Measurements from ENCODE around the gene IL1RAP. TPM values are rescaled to one million over a fixed set of nuclear protein-coding genes. Genes with fewer than 3 reads are reported as not detected.

IL1RAP gene
- total RNA-seq, 1 donor from 2014 or later: 6.3 TPM

DNA sequence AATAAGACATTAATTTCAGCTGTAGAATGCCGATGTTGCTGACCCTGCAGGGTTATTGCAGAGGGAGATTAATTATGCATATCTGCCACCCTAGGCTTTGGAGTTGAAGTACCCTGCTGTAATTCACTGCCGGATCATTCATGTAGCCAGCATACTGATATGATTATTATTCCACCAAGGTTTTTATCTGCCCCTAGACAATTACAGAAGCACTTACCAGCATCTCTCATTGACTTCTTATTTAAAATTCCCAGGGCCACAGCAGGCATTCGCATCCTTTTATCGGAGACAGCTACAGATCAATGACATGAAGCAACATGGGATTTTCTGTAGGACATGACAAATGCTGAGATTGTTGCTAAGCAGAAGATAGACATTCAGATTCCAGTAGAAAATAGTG, 31.3 kb downstream of the IL1RAP start:
- no peak for DNase-seq

DNA sequence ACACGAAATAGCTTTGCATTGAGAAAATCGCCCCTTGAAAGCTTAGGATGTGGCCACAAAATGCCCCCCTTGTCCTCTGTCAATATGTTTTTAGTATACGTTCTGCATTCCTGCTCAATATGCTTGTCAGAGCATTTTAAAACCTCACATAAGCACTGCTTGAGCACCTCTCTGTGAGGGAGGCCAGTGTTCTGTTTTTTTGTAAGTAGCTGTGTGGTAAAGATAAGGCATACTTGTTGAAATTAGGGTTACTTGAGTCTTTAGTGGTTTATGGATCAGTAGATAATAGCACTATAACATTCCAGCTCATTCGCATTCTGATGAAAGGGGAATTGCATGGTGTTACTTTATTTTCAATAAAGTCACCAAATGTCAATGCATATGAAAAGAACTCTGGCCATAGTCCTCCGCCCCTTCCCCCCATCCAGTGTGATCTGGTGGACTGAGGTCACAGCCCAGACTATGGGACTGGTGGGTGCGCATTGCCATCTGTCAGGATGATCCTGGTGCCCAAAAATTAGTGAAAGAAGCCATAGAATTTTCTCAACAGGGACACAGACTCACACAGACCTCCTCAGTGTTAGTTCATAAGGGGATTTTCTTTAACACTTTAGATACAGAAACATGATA, 33.1 kb downstream of the IL1RAP start:
- DNase-seq: no peak

DNA sequence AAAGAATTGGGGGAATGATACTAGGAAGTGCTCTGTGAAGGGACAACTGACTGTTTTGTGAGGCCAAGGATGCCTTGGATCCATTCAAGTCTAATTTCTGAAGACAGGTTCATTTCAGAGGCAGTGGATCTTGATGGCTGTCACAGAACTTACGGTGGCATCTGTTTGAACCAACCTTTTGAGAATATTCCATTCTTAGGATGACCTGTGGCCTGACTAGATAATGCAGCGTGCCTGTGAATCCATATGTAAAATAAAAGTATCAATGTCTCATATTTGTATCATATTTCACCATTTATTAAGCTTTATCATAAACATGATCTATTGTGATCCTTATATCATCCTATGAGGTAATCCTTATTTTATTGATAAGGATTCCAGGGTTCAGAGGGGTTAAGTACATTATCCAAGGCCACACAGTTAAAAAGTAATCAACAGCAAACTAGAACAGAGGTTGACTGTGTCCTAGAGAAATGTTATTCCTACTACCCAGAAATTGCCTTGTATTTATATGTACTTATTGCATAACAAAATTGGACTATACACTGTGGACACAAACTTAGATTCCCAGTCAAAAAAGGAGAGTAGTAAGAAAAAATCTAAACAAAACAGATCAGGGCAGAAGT, 34.3 kb downstream of the IL1RAP start:
- no peak for DNase-seq

DNA sequence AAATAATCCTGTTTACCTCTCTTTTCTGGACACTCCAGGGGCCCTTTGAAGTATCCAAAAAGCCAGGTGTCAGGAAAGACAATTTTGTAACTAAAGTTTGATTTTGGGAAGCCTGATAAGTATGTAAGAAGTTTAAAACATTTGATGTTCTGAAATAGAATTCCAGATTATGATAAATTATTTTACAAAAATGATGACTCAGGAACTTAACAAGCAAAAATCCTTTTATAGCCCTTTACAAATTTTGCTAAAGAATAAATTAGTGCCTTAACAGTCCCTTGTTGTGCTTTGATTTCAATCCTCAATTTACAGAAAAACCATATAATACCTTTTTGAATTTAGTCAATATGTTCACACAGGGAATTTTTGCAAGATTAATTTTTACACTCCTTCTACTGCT, 38.1 kb downstream of the IL1RAP start:
- no peak for DNase-seq

DNA sequence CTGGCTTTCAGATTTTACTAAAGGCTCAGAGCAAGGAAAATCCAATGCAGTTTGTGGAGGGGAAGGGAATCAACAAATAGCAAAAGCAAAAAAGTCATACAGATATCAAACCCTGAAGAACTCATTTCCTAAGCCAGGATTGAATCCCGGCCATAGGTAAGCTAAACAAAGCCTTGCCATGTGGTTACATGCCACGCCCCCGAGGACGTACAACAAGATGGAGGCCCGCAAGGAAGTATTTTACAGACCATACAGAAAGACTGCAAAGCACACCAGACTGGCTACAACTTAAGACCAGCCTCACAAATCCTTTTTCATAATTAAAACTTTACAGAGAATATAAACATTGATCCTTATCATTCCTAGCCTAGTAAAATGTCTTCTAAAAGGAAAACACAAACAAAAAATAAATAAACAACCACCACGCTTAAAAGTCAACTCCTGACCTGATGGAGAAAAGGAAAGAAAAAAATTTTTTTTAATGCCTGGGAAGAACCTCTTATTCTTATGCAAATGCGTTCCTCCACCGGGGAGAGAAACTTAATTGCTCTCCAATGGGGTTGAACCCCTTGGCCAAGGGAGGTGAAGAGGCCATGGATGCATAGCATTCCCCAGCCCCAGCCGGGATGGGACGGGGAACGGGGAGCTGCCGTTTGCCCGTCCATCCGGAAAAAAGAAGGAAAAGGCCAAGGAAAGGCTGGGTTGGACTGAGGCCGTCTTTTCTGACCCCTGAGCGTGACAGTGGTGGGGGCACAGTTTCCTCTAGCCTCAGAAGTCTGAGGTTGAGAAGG, 39.3 kb downstream of the IL1RAP start:
- no peak for DNase-seq

DNA sequence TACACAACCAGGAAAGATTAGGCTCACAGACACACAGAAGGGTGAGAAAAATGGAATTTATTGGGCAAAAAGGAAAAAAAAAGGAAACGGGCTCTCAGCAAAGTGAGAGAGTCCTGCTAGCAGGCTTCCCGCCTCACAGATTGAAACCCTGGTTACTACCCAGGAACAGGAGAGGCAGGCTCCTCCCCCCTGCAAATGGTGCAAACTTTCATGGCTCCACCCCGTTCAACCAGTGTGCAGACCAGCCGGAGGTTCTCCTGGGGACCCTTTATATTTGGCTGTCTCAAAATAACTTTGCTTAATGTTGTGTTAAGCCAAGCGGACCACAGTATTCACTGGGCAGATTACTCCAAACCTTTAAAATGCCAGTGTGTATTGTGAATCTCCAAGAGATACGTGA, 40.3 kb downstream of the IL1RAP start:
- DNase-seq: no peak

DNA sequence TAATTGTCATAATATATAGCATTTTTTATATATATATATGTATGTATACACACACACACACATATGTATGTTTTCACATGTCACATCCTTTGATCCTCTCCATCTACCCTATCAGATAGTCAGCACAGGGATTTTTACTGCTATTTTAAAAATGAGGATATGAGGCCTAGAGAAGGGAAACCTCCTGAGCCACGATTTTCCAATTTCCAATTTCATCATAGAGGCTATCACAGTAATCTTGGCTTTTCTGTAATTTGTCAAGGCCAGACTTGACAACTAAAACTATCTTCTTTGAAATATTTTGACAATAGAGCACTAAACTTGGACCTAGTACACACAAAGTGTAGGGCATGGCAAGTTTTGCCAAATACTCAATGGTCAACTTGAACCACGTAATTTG, 42.5 kb downstream of the IL1RAP start:
- no peak for DNase-seq

DNA sequence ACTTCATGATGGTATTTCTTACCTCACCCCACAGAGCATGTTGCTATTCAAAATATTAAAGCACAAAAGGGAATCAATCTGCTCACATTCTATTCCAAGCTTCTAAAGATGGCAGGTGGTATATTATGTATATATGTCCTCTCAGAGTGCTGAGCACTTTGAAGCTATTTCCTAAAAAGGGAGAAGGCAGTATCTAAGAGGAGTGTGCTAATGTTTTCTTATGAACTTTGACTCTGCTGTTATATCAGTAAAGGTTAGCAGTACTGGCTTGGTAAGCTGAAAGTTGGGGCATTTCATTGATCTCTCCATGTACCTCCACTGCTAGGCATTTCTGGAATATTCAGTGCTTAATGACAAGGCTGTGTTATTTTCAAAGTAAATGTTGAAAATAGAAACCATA, 43.4 kb downstream of the IL1RAP start:
- no peak for DNase-seq

DNA sequence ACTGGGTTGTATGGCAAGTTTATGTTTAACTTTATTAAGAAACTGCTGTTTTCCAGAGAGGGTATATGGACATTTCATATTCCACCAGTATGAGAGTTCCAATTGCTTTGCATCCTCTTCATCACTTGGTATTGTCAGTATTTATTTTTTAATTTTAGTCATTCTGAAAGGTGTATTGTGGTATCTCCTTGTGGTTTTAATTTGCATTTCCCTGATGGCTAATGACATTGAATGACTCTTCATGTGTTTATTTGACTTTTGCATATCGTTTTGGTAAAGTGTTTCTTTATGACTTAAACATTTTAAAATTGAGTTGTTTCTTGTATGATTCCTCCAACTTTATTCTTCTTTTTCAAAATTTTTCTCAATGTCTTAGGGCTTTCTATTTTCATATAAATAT, 44.4 kb downstream of the IL1RAP start:
- DNase-seq: no peak

DNA sequence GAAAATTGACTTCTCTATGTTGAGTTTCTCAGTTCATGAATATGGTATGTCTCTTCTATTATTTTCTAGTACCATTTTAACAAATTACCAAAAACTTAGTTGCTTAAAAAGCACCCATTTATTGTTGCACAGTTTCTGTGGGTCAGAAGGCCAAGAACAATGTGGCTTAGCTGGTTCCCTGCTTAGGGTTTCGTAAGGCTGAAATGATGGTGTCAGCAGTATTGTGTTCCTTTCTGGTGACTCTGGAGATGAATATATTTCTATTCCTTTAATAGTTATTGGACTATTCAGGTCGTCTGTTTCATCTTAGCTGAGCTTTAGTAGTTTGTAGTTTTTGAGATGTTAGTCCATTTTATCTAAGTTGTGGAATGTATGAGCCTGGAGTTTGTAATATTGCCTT, 44.9 kb downstream of the IL1RAP start:
- no peak for DNase-seq

DNA sequence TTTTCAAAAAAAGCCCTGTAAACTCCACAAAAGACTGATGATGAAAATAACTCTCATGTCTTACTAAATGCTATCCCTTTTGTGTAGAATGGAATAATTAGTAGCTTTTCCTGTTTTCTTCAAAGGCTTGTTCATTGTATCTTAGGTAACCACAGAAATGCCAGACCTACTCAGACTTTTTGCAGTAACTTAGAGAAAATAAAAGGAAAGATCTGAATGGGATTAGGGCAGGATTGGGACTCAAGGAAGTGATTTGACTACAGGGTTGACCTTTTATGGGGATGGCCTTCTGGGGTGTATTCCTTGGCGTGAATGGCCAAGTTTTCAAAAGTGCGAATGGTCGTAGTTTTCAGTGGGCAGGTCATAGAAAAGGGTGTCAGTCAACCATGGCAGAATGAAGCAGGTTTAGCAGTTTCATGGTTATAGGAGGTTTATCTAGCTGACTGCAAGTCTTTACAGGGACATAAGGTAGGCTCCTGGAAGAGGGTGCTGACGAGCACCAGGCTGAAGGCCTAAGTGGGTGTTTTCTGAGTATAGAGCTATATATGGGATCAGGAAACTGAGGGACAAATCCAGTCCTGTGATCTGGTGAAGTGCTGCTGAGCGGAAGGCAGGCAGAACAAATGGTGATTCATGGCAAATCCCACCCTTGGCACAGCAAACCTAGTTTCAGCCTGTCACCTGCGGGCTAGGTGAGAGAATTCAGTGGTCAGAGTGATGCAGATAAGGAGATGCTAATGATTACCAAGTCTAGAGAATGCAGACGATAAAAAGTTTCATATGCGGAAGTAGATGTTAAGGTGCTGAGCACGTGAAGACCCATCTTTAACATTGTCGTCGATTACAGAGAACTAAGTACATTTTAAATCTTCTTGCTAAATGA, 46.4 kb downstream of the IL1RAP start:
- no peak for DNase-seq

DNA sequence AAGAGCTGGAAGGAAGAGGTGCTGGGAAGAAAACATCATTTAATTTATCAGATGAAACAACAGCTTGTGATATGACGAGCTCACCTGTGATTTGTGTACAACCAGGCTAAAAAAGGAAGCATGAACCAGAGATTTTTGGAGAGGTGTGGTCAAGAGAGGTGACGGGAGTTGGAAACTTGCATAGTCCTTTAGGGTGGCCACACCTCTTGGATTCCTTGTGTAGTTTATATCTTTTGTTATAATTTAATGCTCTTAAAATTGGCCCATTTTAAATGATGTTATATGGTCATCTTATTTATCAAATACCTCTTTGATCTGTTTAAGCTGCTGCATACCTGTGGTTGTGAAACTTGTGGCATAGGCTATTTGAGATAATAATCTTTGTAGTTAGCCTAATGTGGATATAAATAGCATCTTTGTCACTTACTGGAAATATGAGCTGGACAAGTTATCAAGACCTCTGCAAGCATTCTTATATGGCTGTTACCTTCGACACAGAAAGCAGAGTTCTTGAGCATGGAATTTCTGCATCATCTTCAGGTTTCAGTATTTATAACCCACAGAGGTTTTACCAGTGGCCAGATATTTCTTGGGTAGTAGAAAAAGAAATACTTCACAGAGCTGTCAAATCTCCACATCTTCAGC, 49.1 kb downstream of the IL1RAP start:
- no peak for DNase-seq

DNA sequence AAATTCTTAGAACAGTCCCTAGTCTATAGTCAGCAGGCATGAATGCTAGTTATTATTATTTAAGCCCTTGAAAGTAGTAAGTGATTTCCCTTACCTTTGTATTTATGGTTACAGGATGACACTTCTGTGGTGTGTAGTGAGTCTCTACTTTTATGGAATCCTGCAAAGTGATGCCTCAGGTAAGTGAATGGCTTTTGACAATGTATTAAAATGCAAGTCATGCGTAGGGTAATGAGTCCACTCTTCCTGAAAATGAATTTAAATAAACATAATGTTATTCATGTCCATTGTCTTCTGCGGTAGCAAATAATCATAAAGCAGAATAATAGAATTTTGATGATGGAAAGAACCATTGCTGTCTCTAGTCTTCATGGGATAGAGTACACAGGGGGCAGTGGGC, 50.3 kb downstream of the IL1RAP start:
- no peak for DNase-seq

DNA sequence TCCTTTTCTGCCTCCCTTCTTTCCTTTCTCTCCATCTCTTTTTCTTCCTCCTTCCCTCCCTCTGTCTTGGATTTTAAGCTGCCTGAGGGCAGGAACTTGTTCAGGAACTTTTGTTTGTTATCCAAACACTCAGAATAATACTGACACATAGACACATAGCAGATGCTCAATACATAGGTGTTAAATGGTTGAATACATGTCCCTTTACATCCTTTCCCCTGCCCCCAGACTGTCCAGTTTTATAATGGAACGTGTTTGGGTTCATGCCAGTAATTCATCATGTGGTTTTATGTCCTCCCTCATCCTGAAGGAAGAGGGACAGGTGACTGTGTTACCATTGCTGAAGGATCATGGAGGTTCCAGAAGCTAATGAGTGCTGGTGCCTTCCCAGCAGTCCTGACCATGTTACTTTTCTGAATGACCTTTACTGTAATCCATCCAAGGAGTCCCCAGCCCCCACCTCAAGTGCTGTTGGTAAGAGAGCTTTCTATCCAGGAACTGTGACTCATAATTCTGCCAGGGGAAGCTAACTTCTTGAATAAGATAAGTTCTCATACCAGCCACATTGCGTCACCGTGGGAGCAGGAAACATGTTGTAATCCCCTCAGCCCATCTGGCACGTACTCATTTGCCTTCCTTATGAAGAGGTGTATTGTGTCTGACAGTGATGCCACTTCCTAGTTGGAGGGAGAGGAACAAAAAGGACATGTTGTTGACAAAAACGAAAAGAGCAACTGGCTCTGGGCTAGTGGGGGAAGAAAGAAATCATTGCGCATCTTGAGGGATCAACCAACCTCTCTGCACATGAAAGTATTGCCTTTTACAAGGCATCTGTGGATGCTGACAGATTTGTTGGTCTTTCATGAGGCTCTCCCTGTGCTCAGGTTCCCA, 52.4 kb downstream of the IL1RAP start:
- peak; percentile 100 for DNase-seq

DNA sequence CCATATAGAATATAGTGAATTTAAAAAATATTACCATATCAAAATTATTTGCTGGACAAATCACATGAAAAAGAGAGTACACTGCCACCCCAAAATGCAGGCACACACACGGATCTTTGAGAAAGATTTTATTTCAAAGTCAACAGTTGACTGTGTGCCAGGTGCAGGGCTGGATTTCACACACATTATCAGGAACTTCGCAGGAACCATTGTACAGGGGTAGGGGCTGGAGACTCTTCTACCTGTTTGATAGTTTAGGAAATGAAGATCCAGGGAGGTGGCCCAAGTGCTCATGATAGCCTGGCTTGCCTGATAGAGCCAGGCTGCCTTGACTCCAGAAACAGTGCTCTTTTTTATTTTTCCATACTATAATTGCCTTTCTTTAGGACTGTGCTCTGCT, 54.2 kb downstream of the IL1RAP start:
- DNase-seq: no peak

DNA sequence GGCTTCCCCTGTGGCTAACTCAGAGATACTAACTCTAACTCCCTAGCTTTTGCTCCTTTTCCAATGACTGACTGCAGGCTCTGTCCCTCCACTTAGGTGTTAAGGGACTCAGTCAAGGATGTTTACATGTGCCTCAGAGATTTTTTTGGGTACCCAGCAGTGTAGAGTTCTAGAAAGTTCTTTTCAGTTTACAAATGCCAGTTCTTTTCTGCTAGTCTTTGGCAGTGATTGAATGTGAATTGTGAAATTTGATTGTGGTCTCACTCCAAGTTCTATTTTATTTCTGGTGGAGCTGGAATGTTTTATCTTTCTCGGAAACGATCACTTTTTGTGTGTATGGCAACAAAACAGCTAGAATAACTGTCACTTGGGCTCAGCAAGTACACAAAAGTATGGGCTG, 60.6 kb downstream of the IL1RAP start:
- no peak for DNase-seq

DNA sequence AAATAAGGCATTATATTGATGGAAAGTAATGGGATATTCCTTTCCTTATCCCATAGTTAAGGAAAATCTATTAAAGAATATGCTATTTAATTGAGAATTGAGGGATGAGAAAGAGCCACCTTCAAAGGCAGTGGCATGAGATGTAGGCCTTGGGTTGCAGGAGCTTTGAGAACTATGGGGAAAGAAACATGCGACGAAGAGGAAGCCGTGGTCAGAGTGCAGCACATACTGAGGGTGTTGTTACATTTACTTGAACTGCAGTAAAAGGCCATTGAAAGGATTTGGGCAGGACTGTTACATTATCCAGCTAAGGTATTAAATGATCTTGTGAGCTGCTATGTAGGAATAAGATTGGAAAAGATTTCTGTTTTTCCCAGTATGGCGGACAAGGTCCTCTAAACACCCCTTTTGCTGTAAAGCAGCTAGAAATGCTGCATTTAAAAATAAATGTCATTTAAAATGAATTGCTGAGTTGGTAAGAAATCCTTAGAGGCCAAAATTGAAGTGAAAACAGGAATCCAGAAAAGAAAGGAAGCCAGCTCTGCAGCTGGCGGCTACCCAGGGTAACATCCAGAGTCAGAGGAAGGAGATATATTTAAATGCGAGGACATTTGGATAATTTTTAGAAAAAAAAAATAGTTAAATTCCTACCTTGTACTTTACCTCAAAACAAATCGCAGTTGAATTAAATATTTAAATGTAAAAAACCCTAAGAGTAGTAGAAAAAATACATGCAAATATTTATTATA, 61.7 kb downstream of the IL1RAP start:
- DNase-seq: no peak

DNA sequence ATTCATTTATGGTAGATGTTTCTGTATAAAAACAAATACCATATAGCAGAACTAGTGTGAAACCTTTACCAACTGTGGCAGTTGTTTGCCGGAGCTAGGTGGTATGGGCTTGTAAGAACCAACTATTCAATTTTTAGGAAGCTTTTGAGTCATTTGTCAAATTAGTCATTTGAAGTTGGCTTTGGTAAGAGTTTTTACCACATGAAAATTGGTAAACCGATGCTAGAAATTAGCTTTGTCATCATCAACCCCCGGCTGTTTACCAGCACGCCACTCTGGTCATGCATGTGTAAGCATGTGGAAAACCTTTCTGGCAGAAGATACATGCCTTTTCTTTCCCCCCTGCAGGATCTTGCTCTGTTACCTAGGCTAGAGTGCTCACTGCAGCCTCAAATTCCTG, 63.3 kb downstream of the IL1RAP start:
- no peak for DNase-seq

DNA sequence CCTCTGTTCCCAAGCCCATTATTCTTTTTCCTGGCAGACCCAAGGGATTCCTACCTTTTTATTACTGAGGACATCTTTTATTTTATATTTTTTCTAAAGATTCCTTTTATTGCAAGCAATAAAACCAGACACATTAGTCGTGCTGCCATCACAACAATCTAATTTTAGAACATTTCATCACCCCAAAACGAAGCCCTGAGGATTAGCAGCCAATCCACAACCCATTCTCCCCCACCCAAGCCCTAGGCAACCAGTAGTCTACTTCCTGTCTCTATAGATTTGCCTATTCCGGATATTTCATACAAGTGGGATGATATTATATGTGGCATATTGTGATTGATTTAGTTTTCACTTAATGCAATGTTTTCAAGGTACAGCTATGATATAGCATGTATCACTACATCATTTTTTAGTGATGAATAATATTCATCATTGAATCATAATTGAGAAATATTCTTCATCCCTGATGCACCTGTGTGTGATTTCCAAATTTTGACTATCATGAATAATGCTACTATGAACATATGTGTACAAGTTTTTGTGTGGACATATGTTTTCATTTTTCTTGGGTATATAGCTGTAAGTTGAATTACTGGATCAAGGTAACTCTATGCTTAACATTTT, 65.7 kb downstream of the IL1RAP start:
- no peak for DNase-seq

DNA sequence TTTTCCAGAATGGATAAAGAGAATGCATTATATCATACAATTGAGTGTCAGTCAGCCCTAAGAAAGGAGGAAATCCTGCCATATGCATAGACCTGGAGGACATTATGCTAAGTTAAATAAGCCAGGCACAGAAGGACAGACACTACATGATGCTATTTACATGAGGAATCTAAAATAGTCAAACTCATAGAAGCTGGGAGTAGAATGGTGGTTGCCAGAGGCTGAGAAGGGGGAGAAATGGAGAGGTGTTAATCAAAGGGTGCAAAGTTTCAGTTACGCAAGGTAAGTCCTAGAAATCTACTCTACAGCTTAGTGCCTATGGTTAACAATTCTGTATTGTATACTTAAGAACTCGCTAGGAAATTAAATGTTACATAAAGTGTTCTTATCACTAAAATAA, 66.5 kb downstream of the IL1RAP start:
- no peak for DNase-seq

Data from dermis blood vessel endothelial cell (primary cell).